ENCODE data around the gene WWOX.

The WWOX gene

DNA sequence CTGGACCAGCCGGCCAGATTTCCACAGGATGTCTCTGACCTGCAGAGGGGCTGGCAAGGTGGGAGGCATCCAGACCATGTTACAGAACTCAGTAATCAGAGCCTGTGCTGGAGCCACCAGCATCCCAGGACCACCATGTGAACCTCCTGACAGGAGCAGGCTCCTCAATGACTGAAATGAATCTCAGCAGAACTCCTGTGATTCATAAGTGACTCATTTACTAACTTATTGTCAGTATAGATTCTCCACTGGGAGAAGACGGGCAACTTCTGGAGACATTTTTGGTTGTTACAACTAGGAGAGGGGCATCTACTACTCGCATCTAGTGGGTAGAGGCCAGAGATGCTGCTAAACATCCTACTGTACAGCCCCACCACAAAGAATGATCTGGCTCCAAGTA lies 3.1 kb upstream of the WWOX start:
- Mint-ChIP-seq H3K36me3 (ENCODE audit: low read depth) (peaks cover 5% of the 10 kb centered on the region), H3K9me3 (no peaks in the 10 kb centered on the region), H3K4me3 (no peak overlapping the region), H3K27ac (no peak overlapping the region), H3K27me3 (peaks cover 21% of the 10 kb centered on the region), H3K4me1 (ENCODE audit: low read depth) (peaks cover 20% of the 10 kb centered on the region)
- no peak for DNase-seq

DNA sequence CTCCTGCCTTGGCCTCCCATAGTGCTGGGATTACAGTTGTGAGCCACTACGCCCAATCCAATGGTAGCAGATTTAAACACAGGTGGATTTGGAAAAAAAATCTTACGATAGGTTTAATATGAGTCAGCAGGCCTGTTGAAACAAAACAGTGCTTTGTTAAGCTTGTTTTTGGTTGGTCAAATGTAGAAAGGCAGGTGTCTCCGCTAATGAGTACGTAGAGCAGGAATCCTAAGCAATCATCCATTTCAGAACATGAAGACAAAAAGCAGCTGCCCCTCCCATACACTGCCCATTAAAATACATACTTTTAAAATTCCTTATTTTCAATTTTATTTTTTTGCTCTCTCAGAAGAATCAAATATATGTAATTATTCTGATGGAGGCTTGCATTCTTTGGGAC lies 1.9 kb upstream of the WWOX start:
- Mint-ChIP-seq H3K4me3 (no peak overlapping the region), H3K9me3 (no peaks in the 10 kb centered on the region), H3K4me1 (ENCODE audit: low read depth) (peaks cover 29% of the 10 kb centered on the region), H3K27me3 (peaks cover 18% of the 10 kb centered on the region), H3K36me3 (ENCODE audit: low read depth) (peaks cover 11% of the 10 kb centered on the region), H3K27ac (no peak overlapping the region)
- no peak for DNase-seq

DNA sequence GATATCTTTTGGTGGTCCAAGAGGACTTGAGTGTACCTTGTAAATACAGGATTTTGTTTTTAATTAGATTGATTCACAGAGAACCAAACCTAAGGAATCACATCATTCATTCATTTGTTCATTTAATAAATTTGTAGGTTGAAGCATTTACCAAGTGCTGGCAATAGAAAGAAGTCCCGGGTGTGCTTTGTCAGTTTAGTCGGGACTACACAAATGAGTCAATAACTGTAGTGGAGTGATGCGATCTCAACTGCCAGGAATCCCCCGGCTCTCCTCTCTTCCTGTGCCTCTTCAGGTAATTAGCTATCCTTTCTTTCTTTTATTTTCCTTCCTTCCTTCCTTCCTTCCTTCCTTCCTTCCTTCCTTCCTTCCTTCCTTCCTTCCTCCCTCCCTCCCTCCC lies 1.4 kb upstream of the WWOX start:
- no peak overlapping the region for H3K4me3 Mint-ChIP-seq
- peaks cover 11% of the 10 kb centered on the region for H3K36me3 Mint-ChIP-seq (ENCODE audit: low read depth)
- H3K4me1 Mint-ChIP-seq (ENCODE audit: low read depth) = peaks cover 30% of the 10 kb centered on the region
- DNase-seq = no peak
- H3K27me3 Mint-ChIP-seq = peaks cover 16% of the 10 kb centered on the region
- H3K9me3 Mint-ChIP-seq = no peaks in the 10 kb centered on the region
- no peak overlapping the region for H3K27ac Mint-ChIP-seq

DNA sequence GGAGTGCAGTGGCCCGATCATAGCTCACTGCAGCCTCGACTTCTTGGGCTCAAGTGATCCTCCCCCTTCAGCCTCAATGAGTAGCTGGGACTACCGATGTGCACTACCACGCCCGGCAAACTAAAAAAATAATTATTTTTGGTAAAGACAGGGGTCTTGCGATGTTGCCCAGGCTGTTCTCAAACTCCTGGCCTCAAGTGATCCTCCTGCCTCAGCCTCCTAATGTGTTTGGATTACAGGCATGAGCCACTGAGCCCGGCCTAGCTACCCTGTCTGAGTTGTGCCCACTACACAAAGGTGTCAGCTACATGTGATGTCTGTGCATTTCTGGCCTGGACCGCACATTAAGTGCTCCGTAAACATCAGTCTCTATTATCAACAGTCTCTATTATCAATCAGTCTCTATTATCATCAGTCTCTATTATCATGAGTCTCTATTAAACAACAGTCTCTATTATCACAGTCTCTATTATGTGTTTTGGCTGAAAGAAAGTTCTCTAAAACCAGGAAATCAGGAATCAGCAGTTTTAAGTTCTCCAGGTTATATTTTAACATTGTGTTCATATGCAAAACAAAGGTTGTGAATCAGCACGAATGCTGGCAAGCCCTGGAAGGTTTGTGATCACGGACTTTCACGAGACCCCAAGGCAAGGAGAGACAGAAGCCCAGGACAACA lies 721 bp upstream of the WWOX start:
- H3K9me3 Mint-ChIP-seq = no peaks in the 10 kb centered on the region
- peak; percentile 30 for DNase-seq
- H3K4me1 Mint-ChIP-seq (ENCODE audit: low read depth) = peaks cover 35% of the 10 kb centered on the region
- H3K36me3 Mint-ChIP-seq (ENCODE audit: low read depth) = peaks cover 11% of the 10 kb centered on the region
- peak overlapping the region; percentile 96 for H3K27ac Mint-ChIP-seq
- peaks cover 10% of the 10 kb centered on the region for H3K27me3 Mint-ChIP-seq
- H3K4me3 Mint-ChIP-seq = peak overlapping the region; percentile 87

DNA sequence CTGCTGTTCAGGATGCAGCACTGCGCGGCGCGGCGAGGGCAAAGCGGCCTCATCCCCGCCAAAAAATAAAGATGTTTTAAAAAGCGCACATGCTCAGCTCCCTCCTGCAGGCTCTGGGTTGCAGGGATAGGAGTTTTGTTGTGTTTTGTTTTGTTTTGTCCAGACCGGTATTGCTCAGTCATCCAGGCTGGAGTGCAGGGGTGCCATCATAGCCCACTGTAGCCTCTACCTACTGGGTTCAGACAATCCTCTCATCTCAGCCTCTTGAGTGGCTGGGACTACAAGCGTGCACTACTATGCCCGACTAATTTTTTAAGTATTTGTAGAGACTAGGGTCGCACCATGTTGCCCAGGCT lies 636 bp downstream of the WWOX start:
- Mint-ChIP-seq H3K4me1 (ENCODE audit: low read depth) (peaks cover 36% of the 10 kb centered on the region), H3K4me3 (peak overlapping the region; percentile 87), H3K9me3 (no peaks in the 10 kb centered on the region), H3K27ac (peak overlapping the region; percentile 96), H3K27me3 (peaks cover 3% of the 10 kb centered on the region), H3K36me3 (ENCODE audit: low read depth) (peaks cover 11% of the 10 kb centered on the region)
- DNase-seq = no peak

DNA sequence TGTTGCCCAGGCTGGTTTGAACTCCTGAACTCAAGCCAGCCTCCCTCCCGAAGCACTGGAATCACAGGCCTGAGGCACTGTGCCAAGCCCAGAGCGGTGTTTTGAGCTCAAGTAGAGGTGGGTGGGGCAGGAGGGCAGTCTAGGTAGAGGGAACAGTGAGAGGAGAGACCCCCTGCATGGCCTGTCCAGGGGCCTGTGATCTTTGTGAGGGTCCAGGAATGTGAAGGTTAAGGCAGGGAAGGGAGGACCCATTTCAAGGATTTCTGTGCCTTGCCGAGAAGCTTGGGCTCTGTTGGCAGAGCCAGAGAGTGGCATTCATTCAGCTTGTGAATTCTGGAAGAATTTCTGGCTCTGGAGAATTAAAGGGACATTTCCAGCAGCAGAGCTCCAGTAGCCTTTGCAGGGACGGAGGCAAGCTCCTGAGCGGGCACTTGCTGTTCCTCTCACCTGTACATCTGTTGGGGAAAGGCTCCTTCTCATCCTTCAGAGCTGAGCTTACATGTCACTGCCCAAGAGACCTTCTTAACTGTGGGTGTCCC lies 2.7 kb downstream of the WWOX start:
- peak overlapping the region; percentile 33 for H3K27ac Mint-ChIP-seq
- no peaks in the 10 kb centered on the region for H3K27me3 Mint-ChIP-seq
- DNase-seq = no peak
- no peak overlapping the region for H3K4me3 Mint-ChIP-seq
- peaks cover 36% of the 10 kb centered on the region for H3K4me1 Mint-ChIP-seq (ENCODE audit: low read depth)
- H3K9me3 Mint-ChIP-seq = no peaks in the 10 kb centered on the region
- H3K36me3 Mint-ChIP-seq (ENCODE audit: low read depth) = peaks cover 11% of the 10 kb centered on the region

DNA sequence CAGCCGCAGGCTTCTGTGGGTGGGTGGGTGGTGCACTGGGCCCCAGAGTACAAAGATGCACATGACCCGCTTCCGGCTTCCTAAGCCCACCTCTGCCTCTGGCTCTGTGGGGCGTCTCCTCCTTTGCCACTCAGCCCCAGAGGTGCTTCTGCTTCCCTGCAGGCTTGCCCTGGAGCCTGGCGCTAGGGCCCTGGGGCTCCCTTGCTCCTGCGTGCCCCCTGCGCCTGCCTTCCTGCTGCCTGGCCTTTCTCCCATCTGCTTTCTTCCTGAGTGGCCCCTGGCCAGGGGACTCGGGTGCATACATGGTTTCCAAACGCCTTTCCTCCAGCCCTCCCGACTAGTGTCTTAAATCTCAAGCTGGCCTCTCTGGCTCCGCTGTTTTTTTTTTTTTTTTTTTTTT lies 3.4 kb downstream of the WWOX start:
- no peaks in the 10 kb centered on the region for H3K27me3 Mint-ChIP-seq
- H3K9me3 Mint-ChIP-seq = no peaks in the 10 kb centered on the region
- H3K4me1 Mint-ChIP-seq (ENCODE audit: low read depth) = peaks cover 32% of the 10 kb centered on the region
- no peak overlapping the region for H3K4me3 Mint-ChIP-seq
- DNase-seq = no peak
- no peak overlapping the region for H3K27ac Mint-ChIP-seq
- peaks cover 11% of the 10 kb centered on the region for H3K36me3 Mint-ChIP-seq (ENCODE audit: low read depth)

DNA sequence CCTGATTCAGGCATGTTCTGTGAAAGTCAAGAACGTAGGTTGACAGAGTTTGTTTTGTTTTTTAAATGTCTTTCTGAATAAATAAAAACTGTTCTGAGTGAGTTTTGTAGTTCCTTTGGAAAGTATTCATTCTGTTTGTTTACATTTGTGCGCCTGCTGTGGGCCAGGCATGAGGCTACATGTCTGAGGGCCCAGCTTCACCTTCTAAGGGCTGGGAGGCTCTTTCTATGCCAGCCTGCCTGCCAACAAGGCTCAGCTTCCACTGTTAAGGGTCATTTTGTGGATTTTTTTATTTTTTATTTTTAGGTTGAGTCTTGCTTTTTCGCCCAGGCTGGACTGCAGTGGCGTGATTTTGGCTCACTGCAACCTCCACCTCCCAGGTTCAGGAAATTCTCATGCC lies 6.1 kb downstream of the WWOX start:
- no peaks in the 10 kb centered on the region for H3K9me3 Mint-ChIP-seq
- H3K36me3 Mint-ChIP-seq (ENCODE audit: low read depth) = peaks cover 25% of the 10 kb centered on the region
- no peak overlapping the region for H3K4me3 Mint-ChIP-seq
- peaks cover 20% of the 10 kb centered on the region for H3K4me1 Mint-ChIP-seq (ENCODE audit: low read depth)
- H3K27me3 Mint-ChIP-seq = no peaks in the 10 kb centered on the region
- H3K27ac Mint-ChIP-seq = no peak overlapping the region
- DNase-seq = no peak

DNA sequence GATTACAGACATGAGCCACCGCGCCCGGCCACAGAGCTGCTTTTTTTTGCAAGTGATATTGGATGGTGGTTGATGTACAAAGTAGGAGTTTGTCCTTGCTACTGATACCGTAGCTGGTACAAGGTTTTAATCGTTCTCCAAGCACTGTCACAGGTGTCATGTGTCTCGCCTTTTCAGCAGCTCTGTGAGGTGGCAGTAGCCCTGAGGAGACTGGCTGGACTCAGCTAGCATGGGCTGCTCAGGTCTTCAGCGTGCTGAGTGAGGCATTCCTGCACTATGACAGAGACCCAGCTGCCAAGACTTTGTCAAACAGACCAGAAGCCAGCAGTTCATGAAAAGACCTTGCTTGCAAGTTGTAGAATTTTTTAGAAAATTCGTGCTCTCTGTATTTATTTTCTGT lies 7.2 kb downstream of the WWOX start:
- H3K36me3 Mint-ChIP-seq (ENCODE audit: low read depth) = peaks cover 30% of the 10 kb centered on the region
- peaks cover 13% of the 10 kb centered on the region for H3K4me1 Mint-ChIP-seq (ENCODE audit: low read depth)
- H3K27me3 Mint-ChIP-seq = no peaks in the 10 kb centered on the region
- H3K27ac Mint-ChIP-seq = no peak overlapping the region
- H3K9me3 Mint-ChIP-seq = no peaks in the 10 kb centered on the region
- DNase-seq = no peak
- H3K4me3 Mint-ChIP-seq = no peak overlapping the region

DNA sequence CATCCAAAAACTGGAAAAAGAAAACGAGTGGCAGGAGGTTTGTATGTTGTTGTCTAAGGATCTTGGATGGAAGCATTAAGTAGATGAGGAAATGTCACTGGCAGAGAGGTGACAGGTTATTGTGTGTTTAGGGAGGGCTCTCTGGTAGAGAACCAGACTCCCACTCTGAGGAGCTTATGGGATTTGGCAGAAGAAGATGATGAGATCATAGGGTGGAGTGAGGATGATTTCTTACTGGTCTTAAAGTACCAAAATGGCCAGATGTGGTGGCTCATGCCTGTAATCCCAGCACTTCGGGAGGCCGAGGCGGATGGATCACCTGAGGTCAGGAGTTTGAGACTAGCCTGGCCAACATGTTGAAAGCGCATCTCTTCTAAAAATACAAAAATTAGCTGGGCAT lies 9.0 kb downstream of the WWOX start:
- H3K36me3 Mint-ChIP-seq (ENCODE audit: low read depth) = peaks cover 42% of the 10 kb centered on the region
- no peak overlapping the region for H3K27ac Mint-ChIP-seq
- H3K4me3 Mint-ChIP-seq = no peak overlapping the region
- H3K4me1 Mint-ChIP-seq (ENCODE audit: low read depth) = peaks cover 4% of the 10 kb centered on the region
- no peaks in the 10 kb centered on the region for H3K9me3 Mint-ChIP-seq
- no peak for DNase-seq
- H3K27me3 Mint-ChIP-seq = no peaks in the 10 kb centered on the region

DNA sequence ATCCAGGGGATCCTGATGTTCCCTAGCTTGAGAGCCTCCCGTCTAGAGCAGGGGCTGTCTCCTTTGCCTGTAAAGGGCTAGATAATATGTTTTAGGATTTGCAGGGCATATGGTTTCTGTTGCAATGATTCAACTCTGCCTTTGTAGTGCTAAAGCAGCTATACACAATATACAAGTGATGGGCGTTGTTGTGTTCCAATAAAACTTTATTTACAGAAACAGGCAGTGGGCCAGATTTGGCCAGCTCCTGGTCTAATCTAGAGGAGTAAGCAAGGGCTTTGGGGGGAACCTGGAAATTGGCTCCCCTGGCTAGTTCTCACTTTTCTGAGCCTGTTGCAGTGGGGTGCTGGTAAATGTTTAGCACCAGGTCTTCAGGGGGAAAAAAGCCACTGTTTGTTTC lies 13.8 kb downstream of the WWOX start:
- Mint-ChIP-seq H3K27ac (peak overlapping the region; percentile 29), H3K4me3 (no peak overlapping the region), H3K36me3 (ENCODE audit: low read depth) (peaks cover 80% of the 10 kb centered on the region), H3K27me3 (no peaks in the 10 kb centered on the region), H3K4me1 (ENCODE audit: low read depth) (no peaks in the 10 kb centered on the region), H3K9me3 (no peaks in the 10 kb centered on the region)
- DNase-seq = no peak

DNA sequence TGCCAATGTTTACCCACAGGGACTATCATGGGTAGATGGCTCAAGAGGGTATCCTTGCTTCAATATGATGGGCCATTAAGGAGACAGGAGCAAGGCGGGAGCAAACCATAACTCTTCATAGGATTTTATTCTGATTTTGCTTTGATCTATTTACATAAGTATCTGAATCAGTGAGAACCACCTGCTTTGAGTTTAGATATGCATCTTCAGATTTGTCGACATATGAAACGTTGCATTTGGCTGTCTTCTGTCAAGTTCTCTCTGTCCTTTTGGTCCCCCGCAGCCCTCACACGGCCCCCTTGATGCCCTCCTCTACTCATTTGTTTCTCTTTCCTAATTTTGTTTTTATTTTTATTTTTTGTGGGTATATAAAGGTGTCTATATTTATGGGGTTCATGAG lies 16.2 kb downstream of the WWOX start:
- no peak overlapping the region for H3K27ac Mint-ChIP-seq
- H3K9me3 Mint-ChIP-seq = no peaks in the 10 kb centered on the region
- H3K27me3 Mint-ChIP-seq = no peaks in the 10 kb centered on the region
- H3K4me1 Mint-ChIP-seq (ENCODE audit: low read depth) = no peaks in the 10 kb centered on the region
- peaks cover 81% of the 10 kb centered on the region for H3K36me3 Mint-ChIP-seq (ENCODE audit: low read depth)
- DNase-seq = no peak
- H3K4me3 Mint-ChIP-seq = no peak overlapping the region

DNA sequence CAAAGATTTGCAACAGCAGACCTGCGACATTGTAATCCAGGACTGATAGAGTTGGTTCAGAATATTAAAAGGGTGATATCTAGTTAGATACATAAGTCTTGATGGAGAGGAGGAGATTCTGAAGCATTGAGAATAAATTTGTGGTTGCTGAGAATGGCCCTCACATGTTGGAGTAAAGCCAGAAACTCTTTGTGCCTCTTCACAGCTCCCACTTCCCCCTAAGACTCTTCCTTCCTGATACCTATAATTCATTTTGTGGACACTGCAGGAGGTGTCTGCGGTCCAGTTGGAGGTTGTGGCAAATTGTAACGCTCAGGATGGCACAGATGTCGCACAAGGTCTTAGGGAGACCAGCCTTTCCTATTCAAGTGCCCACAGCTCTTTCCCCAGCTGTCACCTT lies 17.5 kb downstream of the WWOX start:
- H3K4me3 Mint-ChIP-seq = no peak overlapping the region
- H3K36me3 Mint-ChIP-seq (ENCODE audit: low read depth) = peaks cover 78% of the 10 kb centered on the region
- H3K27ac Mint-ChIP-seq = no peak overlapping the region
- H3K4me1 Mint-ChIP-seq (ENCODE audit: low read depth) = no peaks in the 10 kb centered on the region
- no peak for DNase-seq
- H3K9me3 Mint-ChIP-seq = no peaks in the 10 kb centered on the region
- no peaks in the 10 kb centered on the region for H3K27me3 Mint-ChIP-seq

DNA sequence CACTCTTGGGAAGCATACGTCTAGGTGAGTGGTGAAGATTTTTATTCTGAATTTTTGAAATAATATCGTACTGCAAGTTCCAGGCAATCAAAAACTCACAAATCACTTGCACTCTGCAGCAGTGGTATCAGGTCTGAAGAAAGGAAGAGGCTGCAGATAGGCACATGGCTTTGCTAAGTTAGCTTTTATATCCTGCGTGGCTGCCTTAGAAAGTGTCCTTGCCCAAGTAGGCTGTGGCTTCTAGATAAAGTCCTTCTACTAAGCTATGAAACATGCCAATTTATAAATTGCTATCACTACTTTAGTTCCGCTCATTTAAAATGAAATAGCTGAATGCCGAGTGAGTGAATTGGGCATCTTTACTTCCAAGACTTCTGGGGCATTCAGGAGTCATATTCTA lies 17.9 kb downstream of the WWOX start:
- Mint-ChIP-seq H3K9me3 (no peaks in the 10 kb centered on the region), H3K27me3 (no peaks in the 10 kb centered on the region), H3K4me3 (no peak overlapping the region), H3K4me1 (ENCODE audit: low read depth) (no peaks in the 10 kb centered on the region), H3K36me3 (ENCODE audit: low read depth) (peaks cover 74% of the 10 kb centered on the region), H3K27ac (no peak overlapping the region)
- DNase-seq = no peak

DNA sequence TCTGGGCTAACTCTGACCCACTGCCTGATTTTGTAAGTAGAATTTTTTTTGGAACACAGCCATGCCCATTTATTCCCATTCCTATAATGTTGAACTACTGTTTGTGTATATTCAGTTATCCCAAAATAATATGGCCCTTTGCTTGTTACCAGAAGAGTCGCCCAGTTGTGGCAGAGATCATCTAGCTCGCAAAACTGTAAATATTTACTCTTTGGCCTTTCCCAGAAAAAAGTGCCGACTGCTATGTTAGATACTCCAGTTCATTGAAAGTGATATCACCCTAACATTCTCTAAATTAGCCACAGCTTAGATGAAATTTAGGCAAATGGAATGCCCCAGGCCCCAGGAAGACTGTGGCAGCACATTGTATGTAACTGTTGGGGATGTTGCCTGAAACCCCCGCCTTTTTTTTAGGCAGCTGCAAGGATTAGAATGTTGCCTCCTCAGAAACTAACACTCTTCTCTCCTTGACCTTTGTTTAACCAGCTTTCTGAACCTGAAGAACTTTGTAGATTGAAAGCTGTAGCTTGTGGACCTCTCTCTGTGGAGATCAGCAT lies 19.1 kb downstream of the WWOX start:
- no peaks in the 10 kb centered on the region for H3K9me3 Mint-ChIP-seq
- peaks cover 64% of the 10 kb centered on the region for H3K36me3 Mint-ChIP-seq (ENCODE audit: low read depth)
- DNase-seq = no peak
- H3K4me3 Mint-ChIP-seq = no peak overlapping the region
- H3K4me1 Mint-ChIP-seq (ENCODE audit: low read depth) = peaks cover 3% of the 10 kb centered on the region
- no peak overlapping the region for H3K27ac Mint-ChIP-seq
- H3K27me3 Mint-ChIP-seq = no peaks in the 10 kb centered on the region
